ENCODE measurements around the gene KIF5C. TPM values are rescaled to one million over a fixed set of nuclear protein-coding genes. Genes with fewer than 3 reads are reported as not detected.

Gene KIF5C
- total RNA-seq, 1 donor from 2014 or later: 26.8 TPM

- no peaks in the 10 kb centered on the region for H3K27me3 Mint-ChIP-seq
- DNase-seq (ENCODE audit: low spot score, unreplicated experiment): no peak
- no peak for TF ChIP-seq CTCF (IDR thresholded peaks at IDR 0.05; ENCODE audit: unreplicated experiment)
- H3K27ac Mint-ChIP-seq: no peak overlapping the region
- H3K4me3 Mint-ChIP-seq (ENCODE audit: low read depth): no peak overlapping the region
- H3K36me3 Mint-ChIP-seq (ENCODE audit: insufficient read depth): peaks cover 1% of the 10 kb centered on the region
- no peaks in the 10 kb centered on the region for H3K9me3 Mint-ChIP-seq (ENCODE audit: low read depth)
- H3K4me1 Mint-ChIP-seq (ENCODE audit: low read depth): peaks cover under 1% of the 10 kb centered on the region
These were observed 60.8 kb downstream of the KIF5C start for GRCh38 chr2:148935791-148936190.

GRCh38 chr2:148936857-148937450 is 61.9 kb downstream of the KIF5C start:
- Mint-ChIP-seq H3K9me3 (ENCODE audit: low read depth) (no peaks in the 10 kb centered on the region), H3K4me1 (ENCODE audit: low read depth) (no peaks in the 10 kb centered on the region), H3K36me3 (ENCODE audit: insufficient read depth) (peaks cover 1% of the 10 kb centered on the region), H3K27ac (no peak overlapping the region), H3K4me3 (ENCODE audit: low read depth) (no peak overlapping the region), H3K27me3 (no peaks in the 10 kb centered on the region)
- no peak for DNase-seq (ENCODE audit: low spot score, unreplicated experiment)
- TF ChIP-seq CTCF (IDR thresholded peaks at IDR 0.05; ENCODE audit: unreplicated experiment): no peak

- peaks cover 2% of the 10 kb centered on the region for H3K4me1 Mint-ChIP-seq (ENCODE audit: low read depth)
- peaks cover 3% of the 10 kb centered on the region for H3K36me3 Mint-ChIP-seq (ENCODE audit: insufficient read depth)
- H3K4me3 Mint-ChIP-seq (ENCODE audit: low read depth): no peak overlapping the region
- H3K9me3 Mint-ChIP-seq (ENCODE audit: low read depth): no peaks in the 10 kb centered on the region
- no peaks in the 10 kb centered on the region for H3K27me3 Mint-ChIP-seq
- TF ChIP-seq CTCF (IDR thresholded peaks at IDR 0.05; ENCODE audit: unreplicated experiment): no peak
- H3K27ac Mint-ChIP-seq: no peak overlapping the region
- no peak for DNase-seq (ENCODE audit: low spot score, unreplicated experiment)
These were observed 64.2 kb downstream of the KIF5C start for GRCh38 chr2:148939271-148939670.

DNA sequence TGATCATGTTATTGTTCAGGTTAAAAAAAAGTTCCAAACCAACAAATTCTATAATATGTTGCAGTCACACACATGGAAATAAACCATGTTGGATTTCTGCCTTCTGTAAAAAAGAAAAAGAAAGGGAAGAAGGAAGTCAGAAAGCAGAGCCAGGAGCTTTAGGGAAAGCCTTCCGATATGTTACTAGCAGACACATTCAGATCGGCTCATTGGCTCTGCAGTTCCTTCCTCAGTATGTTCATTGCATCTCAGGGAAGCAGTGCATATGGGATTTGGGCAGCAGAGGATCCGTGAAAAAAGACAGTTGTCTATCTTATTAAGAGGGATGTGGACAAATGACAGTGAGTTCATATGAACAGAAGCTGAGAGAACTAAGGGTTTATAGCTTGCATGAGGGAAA is 68.1 kb downstream of the KIF5C start:
- DNase-seq (ENCODE audit: low spot score, unreplicated experiment): no peak
- Mint-ChIP-seq H3K36me3 (ENCODE audit: insufficient read depth) (peaks cover 4% of the 10 kb centered on the region), H3K9me3 (ENCODE audit: low read depth) (peaks cover 3% of the 10 kb centered on the region), H3K4me1 (ENCODE audit: low read depth) (peaks cover 2% of the 10 kb centered on the region), H3K27ac (no peak overlapping the region), H3K27me3 (no peaks in the 10 kb centered on the region), H3K4me3 (ENCODE audit: low read depth) (no peak overlapping the region)
- no peak for TF ChIP-seq CTCF (IDR thresholded peaks at IDR 0.05; ENCODE audit: unreplicated experiment)

DNA sequence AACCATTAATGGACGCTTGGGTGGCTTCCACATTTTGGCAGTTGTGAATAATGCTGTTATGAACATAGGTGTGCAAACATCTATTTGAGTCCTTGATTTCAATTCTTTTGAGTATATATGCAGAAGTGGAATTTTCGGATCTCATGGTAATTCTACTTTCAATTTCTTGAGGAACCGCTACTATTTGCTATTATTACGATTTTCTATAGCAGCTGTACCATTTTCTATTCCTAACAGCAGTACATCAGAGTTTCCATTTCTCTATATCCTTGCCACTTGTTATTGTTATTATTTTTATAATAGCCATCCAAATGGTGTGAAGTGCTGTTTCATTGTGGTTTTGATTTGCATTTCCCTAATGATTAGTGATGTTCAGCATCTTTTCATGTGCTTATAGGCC is 69.5 kb downstream of the KIF5C start:
- TF ChIP-seq CTCF (IDR thresholded peaks at IDR 0.05; ENCODE audit: unreplicated experiment): no peak
- Mint-ChIP-seq H3K9me3 (ENCODE audit: low read depth) (peaks cover 3% of the 10 kb centered on the region), H3K4me1 (ENCODE audit: low read depth) (peaks cover 2% of the 10 kb centered on the region), H3K36me3 (ENCODE audit: insufficient read depth) (peaks cover 4% of the 10 kb centered on the region), H3K27ac (no peak overlapping the region), H3K4me3 (ENCODE audit: low read depth) (no peak overlapping the region), H3K27me3 (no peaks in the 10 kb centered on the region)
- DNase-seq (ENCODE audit: low spot score, unreplicated experiment): no peak

Measured in progenitor cell of endocrine pancreas (in vitro differentiated cells).